Smooth muscle cell of the brain vasculature (primary cell): ENCODE measurements around the gene EPB41L3.
"Not testable (repeated sequence)": the region's sequence is repeated elsewhere in the genome, so short reads cannot be mapped to it uniquely, and the experiment has no call there.

Experiments
- DNase-seq: peaks from one replicate; pipeline ENCODE4 v3.0.0-alpha.2; 2012; ENCODE audit warnings: low read depth, low spot score

EPB41L3 gene

DNA sequence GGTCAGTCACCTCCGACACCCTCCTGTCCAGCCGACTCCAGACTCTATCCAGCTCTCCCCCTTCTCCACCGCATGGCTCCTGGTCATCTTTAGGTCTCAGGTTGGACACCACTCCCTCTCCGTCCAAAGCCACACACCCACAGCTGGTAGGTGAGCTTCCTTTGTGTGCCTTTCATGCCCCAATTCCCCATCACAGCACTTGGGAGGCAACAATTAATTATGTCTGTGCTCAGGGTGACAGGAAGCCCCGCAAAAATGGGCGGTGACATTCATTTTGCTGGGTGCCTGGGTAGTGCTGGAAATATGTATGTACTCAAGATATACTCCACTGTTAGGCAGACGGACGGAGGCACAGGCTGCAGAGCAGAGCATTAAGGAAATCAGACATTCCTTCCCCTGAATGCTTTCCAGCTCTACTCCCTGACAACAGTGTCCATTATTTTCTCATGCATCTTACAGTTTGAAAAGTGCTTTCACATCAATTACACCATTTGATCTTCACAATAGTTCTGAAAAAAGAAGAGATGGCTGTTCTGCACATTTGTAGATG lies 13.1 kb downstream of the EPB41L3 start:
- no peak for DNase-seq

DNA sequence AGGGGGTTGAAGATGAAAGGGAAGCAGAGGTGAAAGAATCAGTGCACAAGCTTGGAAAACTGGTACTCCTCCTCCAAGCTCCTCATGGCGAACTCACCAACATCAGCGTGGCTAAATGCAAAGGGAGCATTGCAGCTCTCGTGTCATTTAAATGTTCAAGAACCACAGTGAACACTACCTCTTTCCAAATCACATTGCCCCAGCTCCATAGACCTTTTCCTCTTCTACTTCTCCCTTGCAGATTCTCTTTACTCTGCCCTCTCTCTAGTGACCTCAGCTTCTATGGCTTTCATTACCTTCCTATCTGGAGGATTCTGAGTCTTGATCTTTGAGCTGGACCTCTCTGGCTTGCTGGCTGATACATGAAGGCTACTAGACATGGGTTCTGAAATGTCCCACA lies 14.3 kb downstream of the EPB41L3 start:
- no peak for DNase-seq

DNA sequence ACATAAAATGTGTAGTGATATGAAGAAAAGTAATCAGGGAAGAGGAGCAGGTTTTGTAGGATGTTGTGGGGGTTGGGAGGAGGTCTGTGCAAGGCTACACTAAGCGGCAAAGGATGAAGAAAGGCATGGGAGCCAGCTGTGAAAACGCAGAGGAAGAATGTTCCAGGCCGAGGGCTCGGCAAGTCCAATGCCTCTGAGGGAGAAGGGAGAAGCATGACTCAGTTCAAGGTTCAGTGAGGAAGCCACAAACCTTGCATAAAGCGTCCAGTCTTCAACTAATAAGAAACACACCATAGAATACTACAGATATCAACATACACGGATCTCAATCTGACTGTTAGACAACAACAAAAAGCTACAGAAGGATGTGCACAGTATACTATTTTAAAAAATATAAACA lies 16.2 kb downstream of the EPB41L3 start:
- DNase-seq, result peak; percentile 73

DNA sequence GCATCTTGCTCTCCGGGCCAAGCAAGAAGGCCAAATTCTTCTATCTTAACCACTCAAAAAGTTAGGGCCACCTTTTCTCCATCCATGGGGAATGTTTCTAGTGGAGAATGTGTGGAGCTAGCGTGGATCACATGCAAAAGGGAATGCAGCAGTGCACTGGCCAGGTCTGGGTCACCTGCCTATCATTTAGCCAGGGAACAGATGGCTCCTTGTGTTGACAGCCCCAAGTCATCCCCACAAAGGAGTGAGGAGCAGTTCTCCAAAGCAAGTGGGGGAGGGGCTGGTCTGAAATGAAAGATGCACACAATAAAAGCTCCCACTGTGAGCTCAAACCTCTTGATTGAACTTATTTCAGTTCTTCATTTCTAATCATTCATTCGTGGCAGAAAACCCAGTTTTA lies 19.1 kb downstream of the EPB41L3 start:
- no peak for DNase-seq

DNA sequence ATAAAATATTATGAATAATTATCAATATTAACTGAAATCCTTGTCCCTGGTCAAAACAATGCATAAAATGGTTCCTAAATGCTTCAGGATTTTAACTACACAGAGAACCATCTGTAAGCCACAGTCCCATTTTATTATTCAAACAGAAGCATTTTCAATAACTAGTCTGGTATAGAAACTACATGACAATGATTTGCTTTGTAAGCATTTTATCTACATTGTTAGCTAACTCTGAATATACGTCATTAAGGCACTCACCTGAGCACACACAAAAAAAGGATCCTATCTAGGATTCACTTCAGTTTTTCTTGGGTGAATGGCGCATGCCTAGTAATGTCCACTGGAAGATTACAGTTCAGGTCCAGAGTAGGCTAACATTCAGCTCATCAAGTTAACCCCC lies 22.8 kb downstream of the EPB41L3 start:
- DNase-seq, result no peak

DNA sequence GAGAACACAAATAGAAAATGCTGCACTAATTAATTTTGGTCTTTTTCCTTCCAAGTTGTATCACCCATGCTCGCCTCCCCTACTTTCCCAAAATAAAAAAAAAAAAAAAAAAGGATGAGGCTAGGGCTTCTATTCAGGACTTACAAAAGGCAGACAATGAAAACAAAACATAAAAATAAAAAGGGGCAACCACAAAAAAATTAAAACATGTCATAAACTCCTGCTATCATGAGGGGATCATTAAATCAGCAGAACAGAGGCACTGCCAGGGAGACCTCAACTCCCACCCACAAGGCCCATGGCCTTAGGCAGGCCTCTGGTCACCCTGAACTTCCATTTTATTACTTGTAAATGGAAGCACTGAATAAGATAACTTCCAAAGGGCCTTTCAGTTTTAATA lies 23.3 kb downstream of the EPB41L3 start:
- no peak for DNase-seq

DNA sequence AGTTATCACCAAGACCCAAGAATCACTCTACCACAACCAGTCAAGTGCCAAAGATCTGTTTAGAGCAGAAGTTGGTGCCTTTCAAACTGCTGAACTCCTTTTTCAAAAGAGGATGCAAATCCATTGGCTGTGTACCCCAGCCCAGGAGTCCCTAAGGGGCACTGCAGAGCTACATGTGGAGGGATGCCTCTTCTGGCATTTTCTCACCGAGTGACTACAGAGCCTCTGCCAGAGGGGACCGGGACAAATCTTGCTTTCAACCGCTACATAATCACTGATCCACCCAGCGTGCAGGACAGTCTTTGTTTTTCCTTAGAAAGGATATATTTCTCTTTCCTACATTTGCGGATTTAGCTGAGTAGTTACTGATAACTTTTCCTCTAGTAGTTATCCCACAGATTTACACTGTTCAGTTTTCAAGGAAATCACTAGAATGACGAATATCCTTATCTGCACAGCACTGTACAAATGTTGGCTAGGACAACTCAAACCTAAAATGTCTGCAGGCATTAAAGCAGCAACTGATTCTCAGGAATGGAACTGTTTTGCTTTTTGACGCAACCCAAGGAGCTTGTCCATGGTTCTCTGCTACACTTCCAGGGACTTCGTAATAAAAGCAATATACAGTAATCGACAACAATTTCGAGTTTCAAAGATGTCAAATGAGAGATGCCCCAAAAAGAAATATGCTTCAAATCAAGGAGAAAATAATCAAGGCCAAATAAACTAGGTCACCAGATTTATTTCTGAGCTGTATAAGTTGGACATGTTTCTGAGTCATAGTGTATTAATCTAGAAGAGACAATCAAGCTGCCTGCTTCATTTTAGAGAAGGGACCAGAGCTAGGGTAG lies 24.1 kb downstream of the EPB41L3 start:
- no peak for DNase-seq

DNA sequence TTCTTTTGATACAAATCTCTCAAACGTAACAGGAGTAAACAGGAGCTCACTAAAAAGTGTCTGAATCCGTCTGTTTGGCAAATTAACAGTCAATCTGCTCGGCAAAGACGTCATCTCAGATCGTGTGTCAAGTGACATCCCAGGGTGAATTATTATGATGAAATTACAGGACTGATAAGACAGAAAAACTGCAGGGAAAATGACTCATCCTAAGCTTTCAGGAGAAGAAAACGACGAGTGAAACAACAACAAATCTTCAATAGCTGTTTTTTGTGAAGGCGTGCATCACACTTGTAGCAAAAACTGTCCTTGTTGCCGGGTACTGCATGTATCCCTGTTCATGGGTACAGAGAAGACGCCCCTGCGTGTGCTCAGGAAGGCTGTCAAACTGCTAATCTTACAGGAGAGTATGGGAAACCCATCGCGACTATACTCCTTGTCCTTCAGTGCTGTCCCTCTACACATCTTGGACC lies 24.9 kb downstream of the EPB41L3 start:
- peak; percentile 39 for DNase-seq

DNA sequence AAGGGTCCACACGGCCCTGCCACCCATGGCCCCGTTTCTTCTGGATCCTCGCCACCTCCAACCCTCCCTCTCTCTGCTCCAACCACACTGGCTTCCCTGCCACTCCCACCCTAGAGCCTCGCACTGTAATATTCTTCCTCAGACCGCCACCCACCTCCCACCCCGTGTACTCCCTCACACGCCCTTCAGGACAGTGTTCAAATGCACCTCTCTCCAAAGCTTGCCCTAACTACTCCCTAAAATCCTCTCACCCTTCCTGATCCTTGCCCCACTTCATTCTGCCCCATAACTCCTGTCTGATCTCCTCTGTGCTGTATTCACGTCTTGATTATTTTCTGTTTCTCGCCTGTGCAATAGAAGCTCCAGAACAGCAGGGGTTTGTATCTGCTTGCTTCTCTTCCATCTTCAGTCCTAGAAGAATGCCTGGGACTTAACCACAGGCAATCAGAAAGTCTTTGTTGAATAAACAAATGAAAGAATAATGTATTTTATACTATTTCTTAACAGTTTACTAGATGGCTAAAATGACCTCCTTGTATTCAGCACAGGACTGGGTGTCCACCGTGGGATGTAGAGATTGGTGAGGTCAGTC lies 25.5 kb downstream of the EPB41L3 start:
- peak; percentile 44 for DNase-seq

DNA sequence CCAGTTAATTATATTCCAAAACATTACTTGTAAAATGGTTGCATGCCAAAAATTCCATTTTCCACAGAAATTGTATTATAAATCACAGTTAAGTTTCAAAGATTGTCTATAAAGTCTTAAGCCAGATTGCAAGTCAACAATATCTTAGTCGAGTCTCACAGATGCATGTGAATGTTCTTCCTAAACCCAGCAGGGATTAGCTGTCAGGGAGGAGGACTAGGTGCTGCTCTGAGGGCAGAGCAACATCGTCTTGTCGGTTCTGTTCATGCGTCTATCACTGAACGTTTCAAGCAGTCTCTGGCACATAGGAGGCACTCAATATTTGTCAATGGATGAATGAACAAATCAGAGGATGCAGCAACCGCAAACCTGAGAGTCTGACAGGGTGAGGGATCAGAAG lies 27.0 kb downstream of the EPB41L3 start:
- DNase-seq, result no peak

DNA sequence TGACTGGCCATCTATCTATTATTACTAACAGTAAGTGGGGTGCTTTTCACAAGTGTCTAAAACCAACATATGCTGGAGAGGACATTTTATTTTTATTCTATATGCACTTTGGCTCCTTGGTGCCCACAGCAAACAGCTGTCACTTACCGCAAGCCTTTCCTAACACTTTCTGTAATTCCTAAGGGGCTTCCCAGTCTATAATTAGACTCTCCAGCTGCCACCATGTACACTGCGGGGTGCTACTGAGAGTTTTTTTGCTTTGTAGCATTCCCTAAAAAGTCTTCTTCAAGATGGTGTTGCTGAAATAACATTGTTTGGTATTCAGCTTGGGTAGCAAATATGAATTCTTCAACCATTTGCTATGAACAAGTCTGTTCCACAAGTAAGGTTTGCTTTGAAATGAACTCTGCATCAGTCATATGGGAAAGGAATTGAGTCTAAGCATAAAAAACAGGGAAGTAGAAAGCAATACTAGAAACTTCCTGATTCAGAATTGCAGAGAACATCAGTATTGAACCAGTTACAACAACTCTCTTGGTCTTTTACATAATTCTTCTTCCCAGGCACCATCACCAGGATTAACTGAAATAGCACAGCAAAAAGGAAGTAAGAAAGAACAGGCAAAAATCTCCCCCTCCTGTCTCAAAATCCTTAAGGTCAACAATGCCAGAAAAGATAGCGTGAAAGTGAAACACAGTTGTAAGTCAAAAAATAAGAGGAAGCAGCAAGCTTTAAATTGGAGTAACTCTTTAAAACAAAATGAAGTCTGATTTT lies 28.6 kb downstream of the EPB41L3 start:
- no peak for DNase-seq

DNA sequence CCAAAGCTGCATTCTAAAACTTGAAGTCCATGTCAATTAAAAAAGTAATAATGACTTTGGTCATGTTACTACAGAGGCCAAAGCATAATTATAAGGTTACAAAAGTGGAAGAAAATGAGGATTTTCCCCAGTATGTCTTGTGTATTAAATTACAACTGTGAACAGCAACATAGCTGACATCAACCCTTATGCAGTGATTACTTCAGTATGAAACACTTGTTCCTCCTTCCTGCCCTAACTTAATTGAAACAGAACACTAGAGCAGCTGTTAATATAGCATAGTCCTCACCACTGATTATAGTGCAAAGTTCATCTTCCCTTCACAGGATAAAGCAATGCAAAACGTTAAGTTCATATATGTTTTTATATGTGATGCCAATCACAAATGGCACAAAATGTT lies 29.9 kb downstream of the EPB41L3 start:
- DNase-seq, result no peak

DNA sequence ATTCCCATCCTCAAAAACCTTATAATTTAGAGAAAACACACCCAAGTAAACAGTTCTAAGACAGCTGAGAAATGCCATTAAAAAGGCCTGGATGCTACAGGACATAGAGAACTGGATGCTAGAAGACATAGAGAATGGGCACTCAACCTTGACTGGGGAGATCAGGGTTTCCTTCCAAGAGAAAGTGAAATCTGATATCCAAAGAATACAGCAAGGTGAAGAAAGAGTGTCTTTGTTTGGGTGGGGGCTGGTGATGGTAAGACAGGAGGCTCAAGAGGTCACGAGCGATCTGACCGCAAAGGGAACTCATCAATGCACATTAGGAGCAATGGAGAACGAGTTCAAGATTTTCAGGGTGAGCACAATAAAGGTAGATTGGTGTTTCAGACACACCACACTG lies 31.6 kb downstream of the EPB41L3 start:
- DNase-seq, result no peak

DNA sequence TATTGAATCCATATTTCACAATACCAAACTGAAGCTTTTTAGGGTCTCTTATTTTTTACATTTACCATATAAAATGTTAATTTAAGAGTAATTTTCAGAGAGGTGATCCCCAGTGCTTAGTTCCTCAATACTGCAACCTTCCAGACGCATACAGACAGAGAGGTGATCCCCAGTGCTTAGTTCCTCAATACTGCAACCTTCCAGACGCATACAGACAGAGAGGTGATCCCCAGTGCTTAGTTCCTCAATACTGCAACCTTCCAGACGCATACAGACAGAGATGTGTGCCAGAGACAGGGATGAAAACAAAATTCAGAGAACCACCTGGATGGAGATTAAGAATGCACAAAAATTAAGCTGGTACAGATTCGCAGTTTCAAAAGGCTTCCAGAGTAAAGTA lies 32.3 kb downstream of the EPB41L3 start:
- not testable (repeated sequence) for DNase-seq

DNA sequence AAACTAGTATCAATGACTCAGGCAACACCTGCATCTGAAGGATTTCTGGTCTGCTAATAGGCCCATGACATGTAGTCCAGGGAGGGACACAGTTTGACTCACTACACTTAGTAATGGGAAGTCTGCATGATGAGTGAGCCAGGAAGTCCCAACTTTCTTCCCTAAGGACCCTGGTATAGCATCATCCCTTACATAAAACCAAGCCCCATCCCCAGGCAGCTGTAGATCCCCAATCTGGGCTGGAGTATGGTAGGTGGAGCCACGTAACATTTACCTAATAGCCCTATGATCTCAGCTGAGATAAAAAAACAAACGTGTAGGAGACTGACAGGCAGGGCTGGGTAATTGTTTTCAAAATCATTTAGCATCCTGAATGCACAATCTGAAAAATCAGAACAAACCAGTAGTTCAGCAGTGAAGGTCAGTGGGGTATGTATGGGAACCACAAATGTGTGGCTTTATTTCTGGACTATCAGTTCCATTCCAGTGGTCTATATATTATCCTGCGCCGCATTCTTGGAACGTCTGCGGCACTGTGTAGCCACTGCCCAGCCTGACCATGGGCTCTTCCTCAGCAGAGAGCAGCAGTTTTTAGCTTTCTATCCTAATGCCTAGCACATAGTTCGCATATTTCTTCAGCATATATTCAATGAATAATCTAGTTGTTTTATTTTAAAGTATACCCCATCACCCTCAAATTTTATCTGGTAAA lies 33.5 kb downstream of the EPB41L3 start:
- DNase-seq, result no peak

DNA sequence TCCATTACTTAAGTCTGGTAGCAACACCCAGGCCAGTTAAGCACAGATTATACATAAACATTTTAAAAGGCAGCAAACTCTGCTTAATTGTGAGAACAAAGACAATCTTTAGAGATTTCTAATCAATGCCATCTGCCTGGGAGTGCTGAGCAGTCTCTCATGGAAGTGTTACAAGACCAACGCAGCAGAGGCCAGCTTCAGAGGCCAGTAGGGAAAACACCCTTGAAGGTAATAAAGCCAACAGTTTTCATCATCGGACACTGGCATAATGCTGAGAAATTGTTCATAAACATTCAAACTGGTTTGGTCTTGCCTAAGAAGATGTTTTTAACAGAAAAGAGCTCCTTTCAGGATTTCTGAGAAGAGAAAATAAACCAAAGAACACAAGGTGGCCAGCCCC lies 35.0 kb downstream of the EPB41L3 start:
- DNase-seq, result no peak

DNA sequence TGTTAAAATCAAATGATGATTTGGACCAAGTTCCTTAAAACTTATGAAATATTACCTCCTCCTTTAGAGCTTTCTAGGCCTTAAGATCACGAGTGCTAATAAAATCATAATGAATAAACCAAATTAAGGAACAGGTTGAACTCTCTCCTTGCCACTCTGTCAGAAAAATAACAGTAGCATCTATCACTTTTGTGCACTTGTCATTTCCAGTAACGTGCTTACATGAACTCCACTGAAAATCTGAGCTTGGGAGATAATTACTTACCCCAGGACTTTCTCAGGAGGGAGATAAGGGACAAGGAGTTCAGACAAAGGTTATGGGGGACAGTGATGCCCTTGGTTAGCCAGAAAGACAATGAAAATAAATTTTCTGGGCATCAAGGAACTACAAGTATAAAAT lies 36.0 kb downstream of the EPB41L3 start:
- DNase-seq, result no peak

DNA sequence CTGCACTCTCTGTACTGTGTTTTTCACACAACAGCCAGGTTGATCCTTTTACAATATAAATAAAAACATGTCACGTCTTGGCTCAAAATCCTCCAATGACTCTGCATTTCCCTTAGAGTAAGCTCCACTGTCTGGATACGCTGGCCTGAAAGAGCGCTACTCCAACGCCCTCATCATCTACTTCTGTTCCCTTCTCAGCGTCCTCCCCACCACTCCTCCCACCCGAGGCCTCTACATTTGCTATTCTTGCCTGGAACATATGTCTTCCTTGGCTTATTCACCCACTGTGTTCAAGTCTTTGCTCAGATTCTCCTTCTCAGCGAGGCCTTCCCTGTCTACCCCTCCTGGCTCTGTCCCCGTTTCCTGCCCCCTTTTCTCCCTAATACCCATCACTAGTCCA lies 37.6 kb downstream of the EPB41L3 start:
- no peak for DNase-seq

DNA sequence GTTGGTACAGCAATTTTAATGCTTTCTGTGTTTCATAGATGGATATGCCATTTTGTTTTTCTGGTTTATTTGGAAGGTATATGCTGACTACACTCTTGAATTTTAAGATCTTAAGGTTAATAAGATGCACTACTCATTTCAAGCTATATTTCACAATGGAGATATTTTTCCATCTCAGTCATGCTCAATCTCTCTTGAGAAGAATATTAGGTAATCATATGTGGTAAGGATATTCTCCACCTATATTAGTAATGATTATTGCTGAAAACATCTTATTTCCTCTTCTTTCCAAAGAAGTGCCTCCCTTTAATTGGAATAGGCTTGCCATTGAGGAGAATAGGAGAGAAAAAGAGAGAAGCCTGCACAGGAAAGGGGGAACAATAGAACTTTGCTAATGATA lies 40.1 kb downstream of the EPB41L3 start:
- no peak for DNase-seq

DNA sequence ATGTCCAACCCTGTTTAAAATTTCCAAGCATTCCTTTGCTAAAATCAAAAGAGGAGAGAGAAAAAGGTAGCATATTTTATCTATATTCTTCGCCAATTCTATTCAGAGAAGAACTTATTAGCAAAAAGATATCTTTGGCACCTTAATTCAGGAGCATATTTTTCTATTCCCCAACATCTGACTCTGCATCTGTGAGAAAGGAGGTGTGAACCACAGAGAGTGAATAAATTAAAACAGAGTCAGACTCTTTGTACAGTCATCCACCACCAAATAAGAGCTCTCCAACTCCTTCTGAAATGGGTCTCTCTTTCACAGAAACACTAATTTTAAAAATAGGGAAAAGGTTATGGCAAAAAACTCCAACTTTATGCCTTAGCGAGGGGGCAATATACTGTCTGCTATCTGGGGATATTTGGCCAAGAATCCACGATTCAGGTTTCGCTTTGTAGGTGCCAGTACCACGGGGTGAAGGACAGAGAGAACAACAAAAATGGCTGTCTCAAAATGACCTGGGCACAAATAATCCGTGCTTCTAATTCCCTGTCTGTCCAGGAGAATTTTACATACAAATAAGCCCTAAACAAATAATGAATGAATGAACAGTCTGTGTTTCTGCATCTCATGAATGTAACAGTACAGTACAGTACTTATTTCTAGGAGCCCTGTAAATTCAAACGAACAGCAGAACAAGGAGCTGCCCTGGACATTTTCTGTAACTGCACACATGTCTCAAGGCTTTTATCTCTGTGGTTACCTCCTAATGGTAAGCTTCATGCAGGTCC lies 43.4 kb downstream of the EPB41L3 start:
- DNase-seq, result no peak

DNA sequence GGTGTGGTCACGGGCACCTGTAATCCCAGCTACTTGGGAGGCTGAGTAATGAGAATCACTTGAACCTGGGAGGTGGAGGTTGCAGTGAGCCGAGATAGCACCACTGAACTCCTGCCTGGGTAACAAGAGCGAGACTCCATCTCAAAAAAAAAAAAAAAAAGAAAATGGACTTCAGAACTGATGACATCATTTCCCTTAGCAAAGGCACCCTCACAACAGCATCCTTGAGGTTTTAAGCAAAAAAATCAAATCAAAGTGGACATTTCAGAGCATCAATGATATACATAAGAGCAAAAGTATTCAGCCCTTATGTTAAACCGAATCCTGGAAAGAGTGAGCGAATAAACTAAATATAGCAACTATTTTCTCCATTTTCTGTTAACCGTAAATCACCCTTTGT lies 45.3 kb downstream of the EPB41L3 start:
- no peak for DNase-seq
